Measurements from ENCODE around the gene SUGP2. TPM values are rescaled to one million over a fixed set of nuclear protein-coding genes. Genes with fewer than 3 reads are reported as not detected.

The SUGP2 gene
- total and polyA plus RNA-seq, 9 of the 15 experiments (the other 6 are each of a cell fraction or from before 2014, with no cell fraction given) = 13.1 to 101 (median 63.1) TPM

DNA sequence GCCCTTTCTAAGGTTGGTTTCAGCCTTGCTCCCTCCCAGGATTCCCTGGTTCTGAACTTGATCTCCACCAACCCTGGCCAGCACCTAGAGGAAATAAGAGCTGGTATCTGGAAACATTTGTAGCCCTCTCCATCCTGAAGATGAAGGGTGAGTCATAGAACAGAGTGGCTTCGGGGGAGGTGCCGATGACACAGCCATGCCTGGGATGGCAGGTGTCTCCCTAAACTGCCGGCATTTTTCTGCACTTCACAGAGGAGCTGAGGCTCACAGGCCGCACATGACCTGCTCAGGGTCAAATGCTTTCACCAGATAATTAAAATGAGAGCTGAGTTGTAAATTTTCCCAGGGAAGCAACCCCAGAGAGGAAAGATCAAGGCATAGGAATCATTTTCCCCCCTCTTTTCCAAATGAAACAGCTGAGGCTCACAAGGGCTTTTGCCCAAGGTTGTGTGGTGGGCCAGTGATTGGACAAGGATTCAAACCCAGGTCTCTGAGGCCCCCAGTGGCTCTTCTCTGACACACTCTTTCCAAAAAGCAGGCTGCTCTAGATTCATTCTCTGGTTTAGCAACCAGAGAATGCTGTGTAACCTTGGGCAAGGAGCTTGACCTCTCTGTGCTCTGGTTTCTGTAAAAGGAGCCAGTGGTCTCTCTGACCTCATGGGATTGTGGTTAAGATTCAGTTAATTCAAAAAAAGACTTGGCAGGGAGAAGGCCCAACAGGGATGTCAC, 29.3 kb upstream of the SUGP2 start (continued):
- TF ChIP-seq, protein P1, sequence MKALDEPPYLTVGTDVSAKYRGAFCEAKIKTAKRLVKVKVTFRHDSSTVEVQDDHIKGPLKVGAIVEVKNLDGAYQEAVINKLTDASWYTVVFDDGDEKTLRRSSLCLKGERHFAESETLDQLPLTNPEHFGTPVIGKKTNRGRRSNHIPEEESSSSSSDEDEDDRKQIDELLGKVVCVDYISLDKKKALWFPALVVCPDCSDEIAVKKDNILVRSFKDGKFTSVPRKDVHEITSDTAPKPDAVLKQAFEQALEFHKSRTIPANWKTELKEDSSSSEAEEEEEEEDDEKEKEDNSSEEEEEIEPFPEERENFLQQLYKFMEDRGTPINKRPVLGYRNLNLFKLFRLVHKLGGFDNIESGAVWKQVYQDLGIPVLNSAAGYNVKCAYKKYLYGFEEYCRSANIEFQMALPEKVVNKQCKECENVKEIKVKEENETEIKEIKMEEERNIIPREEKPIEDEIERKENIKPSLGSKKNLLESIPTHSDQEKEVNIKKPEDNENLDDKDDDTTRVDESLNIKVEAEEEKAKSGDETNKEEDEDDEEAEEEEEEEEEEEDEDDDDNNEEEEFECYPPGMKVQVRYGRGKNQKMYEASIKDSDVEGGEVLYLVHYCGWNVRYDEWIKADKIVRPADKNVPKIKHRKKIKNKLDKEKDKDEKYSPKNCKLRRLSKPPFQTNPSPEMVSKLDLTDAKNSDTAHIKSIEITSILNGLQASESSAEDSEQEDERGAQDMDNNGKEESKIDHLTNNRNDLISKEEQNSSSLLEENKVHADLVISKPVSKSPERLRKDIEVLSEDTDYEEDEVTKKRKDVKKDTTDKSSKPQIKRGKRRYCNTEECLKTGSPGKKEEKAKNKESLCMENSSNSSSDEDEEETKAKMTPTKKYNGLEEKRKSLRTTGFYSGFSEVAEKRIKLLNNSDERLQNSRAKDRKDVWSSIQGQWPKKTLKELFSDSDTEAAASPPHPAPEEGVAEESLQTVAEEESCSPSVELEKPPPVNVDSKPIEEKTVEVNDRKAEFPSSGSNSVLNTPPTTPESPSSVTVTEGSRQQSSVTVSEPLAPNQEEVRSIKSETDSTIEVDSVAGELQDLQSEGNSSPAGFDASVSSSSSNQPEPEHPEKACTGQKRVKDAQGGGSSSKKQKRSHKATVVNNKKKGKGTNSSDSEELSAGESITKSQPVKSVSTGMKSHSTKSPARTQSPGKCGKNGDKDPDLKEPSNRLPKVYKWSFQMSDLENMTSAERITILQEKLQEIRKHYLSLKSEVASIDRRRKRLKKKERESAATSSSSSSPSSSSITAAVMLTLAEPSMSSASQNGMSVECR (CRISPR knock-in tag; IDR thresholded peaks at IDR 0.05) = 0 out of 2 replicates have a peak, but pooled peaks have one; percentile 22
- TF ChIP-seq STAT5A (IDR thresholded peaks at IDR 0.05; ENCODE audit: borderline replicate concordance, low read length) (no peak), NR2C2 (CRISPR knock-in tag; IDR thresholded peaks at IDR 0.05) (no peak), NR2C2 (tag; IDR thresholded peaks at IDR 0.05) (peak; percentile 58), SPI1 (IDR thresholded peaks at IDR 0.05; ENCODE audit: borderline replicate concordance, low read depth, low read length) (no peak), GTF2E2 (tag; IDR thresholded peaks at IDR 0.05) (no peak), ARHGAP35 (IDR thresholded peaks at IDR 0.05; ENCODE audit: partially characterized antibody) (no peak), FOSL1 (tag; conservative IDR thresholded peaks at IDR 0.05) (peak; percentile 96), ZNF780A (CRISPR knock-in tag; IDR thresholded peaks at IDR 0.05) (no peak), HMG20A (CRISPR knock-in tag; conservative IDR thresholded peaks at IDR 0.05) (no peak), CREM (IDR thresholded peaks at IDR 0.05; ENCODE audit: low read depth) (peak; percentile 71; the same call in 1 of the 2 replicates), HCFC1 (IDR thresholded peaks at IDR 0.05; ENCODE audit: low read depth, low read length) (no peak)
- TF ChIP-seq, protein P2, sequence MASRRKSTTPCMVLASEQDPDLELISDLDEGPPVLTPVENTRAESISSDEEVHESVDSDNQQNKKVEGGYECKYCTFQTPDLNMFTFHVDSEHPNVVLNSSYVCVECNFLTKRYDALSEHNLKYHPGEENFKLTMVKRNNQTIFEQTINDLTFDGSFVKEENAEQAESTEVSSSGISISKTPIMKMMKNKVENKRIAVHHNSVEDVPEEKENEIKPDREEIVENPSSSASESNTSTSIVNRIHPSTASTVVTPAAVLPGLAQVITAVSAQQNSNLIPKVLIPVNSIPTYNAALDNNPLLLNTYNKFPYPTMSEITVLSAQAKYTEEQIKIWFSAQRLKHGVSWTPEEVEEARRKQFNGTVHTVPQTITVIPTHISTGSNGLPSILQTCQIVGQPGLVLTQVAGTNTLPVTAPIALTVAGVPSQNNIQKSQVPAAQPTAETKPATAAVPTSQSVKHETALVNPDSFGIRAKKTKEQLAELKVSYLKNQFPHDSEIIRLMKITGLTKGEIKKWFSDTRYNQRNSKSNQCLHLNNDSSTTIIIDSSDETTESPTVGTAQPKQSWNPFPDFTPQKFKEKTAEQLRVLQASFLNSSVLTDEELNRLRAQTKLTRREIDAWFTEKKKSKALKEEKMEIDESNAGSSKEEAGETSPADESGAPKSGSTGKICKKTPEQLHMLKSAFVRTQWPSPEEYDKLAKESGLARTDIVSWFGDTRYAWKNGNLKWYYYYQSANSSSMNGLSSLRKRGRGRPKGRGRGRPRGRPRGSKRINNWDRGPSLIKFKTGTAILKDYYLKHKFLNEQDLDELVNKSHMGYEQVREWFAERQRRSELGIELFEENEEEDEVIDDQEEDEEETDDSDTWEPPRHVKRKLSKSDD (conservative IDR thresholded peaks at IDR 0.05; ENCODE audit: low read length) = no peak
- TF ChIP-seq, protein P3, sequence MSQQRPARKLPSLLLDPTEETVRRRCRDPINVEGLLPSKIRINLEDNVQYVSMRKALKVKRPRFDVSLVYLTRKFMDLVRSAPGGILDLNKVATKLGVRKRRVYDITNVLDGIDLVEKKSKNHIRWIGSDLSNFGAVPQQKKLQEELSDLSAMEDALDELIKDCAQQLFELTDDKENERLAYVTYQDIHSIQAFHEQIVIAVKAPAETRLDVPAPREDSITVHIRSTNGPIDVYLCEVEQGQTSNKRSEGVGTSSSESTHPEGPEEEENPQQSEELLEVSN (IDR thresholded peaks at IDR 0.05; ENCODE audit: borderline replicate concordance in 1 of 2, extremely low read depth in 1 of 2, insufficient read depth in 1 of 2, insufficient read length in 1 of 2, low read depth in 1 of 2, low read length in 1 of 2, poor library complexity in 1 of 2, severe bottlenecking in 1 of 2) = peak in 1 of 2 experiments; percentile 44
- TF ChIP-seq, protein P4, sequence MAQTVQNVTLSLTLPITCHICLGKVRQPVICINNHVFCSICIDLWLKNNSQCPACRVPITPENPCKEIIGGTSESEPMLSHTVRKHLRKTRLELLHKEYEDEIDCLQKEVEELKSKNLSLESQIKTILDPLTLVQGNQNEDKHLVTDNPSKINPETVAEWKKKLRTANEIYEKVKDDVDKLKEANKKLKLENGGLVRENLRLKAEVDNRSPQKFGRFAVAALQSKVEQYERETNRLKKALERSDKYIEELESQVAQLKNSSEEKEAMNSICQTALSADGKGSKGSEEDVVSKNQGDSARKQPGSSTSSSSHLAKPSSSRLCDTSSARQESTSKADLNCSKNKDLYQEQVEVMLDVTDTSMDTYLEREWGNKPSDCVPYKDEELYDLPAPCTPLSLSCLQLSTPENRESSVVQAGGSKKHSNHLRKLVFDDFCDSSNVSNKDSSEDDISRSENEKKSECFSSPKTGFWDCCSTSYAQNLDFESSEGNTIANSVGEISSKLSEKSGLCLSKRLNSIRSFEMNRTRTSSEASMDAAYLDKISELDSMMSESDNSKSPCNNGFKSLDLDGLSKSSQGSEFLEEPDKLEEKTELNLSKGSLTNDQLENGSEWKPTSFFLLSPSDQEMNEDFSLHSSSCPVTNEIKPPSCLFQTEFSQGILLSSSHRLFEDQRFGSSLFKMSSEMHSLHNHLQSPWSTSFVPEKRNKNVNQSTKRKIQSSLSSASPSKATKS (CRISPR knock-in tag; IDR thresholded peaks at IDR 0.05) = no peak
- TF ChIP-seq, protein P5, sequence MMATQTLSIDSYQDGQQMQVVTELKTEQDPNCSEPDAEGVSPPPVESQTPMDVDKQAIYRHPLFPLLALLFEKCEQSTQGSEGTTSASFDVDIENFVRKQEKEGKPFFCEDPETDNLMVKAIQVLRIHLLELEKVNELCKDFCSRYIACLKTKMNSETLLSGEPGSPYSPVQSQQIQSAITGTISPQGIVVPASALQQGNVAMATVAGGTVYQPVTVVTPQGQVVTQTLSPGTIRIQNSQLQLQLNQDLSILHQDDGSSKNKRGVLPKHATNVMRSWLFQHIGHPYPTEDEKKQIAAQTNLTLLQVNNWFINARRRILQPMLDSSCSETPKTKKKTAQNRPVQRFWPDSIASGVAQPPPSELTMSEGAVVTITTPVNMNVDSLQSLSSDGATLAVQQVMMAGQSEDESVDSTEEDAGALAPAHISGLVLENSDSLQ (IDR thresholded peaks at IDR 0.05) = peak; percentile 29

Data from K562 (cell line).